GM18498 (cell line): ENCODE results near the gene UQCRC1.

Experiments used
- ATAC-seq: cut with Tn5 transposase; IDR thresholded peaks from one replicate; pipeline ENCODE4 v1.9.1; 2021; ENCODE audit warnings: mild to moderate bottlenecking, moderate library complexity; ENCODE audit not compliant: unreplicated experiment

The UQCRC1 gene

GRCh38 chr3:48599509-48600285 lies 9.7 kb downstream of the UQCRC1 start:
- ATAC-seq = no peak

- no peak for ATAC-seq
Measured at GRCh38 chr3:48599077-48599501, 10.4 kb downstream of the UQCRC1 start.

- no peak for ATAC-seq
Measured at GRCh38 chr3:48598323-48599076, 10.9 kb downstream of the UQCRC1 start.

DNA sequence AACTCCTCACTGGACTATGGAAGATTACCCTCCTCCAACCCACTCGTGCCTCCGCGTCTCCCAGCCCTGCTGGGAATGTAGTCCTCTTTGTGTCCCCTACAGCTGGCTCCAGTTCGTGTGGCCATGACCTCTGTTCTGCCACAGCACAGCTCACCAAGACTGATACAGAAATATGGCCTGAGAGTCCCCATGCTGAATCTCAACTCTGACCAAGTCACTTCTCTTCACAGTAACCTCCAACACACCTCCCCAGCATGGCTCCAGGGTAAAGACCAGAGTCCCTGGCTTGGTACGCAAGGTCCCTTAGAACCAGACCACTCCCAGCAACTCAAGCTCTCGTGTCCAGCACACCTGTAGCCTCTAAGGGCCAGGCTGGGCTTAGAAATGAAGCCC lies 12.0 kb downstream of the UQCRC1 start:
- no peak for ATAC-seq

- ATAC-seq = no peak
Measured at GRCh38 chr3:48596676-48597407, 12.6 kb downstream of the UQCRC1 start.

- no peak for ATAC-seq
Measured at GRCh38 chr3:48596157-48596556, 13.3 kb downstream of the UQCRC1 start.

- no peak for ATAC-seq
Measured at GRCh38 chr3:48595526-48596121, 13.8 kb downstream of the UQCRC1 start.

DNA sequence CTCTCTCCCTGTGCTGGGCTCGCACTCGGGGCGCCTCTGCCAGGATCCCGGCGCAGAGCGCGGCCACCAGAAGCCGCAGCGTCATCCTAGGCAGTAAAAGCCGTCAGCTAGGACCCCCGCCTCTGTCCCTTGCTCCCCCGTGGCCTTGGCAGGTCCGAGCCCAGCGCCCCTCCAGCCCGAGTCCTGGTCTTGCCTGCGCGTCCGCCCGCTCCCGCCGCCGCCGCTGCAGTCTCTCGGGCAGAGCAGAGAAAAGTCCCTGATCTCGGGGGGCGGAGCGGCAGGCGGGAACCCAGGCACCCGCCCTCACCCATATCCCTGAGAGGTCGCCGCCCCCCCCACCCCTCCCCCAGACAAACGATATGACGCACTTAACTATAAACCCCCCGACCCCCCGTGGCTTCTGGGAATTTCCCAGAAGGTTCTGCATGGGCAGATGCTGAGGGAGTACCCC lies 14.3 kb downstream of the UQCRC1 start, which contains the start of gene COL7A1:
Gene COL7A1, minus strand, starts transcription at position 255 of the 451 bp plus-strand sequence. Its CDS starts 170 bp downstream, at position 85.
- no peak for ATAC-seq

DNA sequence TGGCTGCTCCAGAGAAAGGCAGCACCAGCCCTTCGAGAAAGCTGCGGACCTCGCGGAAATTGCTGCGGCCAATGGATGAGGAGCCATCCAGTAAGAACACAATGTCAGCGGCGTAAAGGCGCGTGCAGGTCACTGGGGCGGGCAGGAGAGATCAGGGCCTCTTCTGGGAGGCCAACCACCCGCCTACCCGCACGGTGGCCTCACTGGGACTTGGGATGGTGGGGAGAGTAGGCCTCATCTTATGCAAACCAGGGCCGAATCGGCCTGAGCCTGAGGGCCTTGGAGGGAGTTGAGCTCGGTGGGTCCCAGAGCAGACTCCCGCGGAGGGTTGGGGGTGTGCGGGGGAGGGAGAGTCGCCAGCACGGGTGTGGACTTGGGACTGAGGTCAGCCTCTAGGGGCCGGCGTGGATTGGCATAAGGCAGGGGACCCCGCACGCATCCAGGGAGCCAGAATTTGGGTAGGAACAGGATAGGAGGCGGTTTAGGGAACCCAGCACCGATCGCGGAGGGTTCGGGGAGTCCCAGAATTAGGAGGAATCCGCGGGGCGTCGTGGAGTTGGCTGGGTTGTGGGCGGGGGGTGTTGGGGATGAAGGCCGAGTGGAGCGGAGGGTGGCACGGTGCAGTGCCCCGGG lies 14.9 kb downstream of the UQCRC1 start:
- ATAC-seq = no peak

DNA sequence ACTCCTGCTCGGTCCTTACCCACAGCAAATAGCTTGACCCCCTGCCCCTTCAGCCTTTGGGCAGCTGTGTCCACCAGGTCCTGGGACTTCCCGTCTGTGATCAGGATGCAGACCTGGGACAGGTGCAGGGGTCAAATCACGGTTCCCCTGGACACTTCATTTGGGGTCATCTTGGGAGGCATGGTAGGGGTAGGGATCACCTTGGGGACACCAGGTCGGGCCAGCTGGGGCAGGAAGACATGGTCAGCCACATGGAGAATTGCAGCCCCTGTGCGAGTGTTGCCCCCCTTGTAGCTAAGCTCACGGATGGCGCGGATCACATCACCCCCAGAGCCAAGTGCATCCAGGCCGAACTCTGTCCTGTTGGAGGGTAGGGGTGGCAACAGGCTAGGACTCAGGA lies 16.1 kb downstream of the UQCRC1 start:
- no peak for ATAC-seq

GRCh38 chr3:48592519-48593087 lies 16.8 kb downstream of the UQCRC1 start:
- ATAC-seq = no peak

GRCh38 chr3:48591886-48592518 lies 17.4 kb downstream of the UQCRC1 start:
- ATAC-seq = no peak

- ATAC-seq = no peak
Measured at GRCh38 chr3:48591436-48591835, 18.0 kb downstream of the UQCRC1 start.

GRCh38 chr3:48588230-48588629 lies 21.2 kb downstream of the UQCRC1 start:
- no peak for ATAC-seq

GRCh38 chr3:48587686-48588085 lies 21.8 kb downstream of the UQCRC1 start:
- ATAC-seq = no peak

DNA sequence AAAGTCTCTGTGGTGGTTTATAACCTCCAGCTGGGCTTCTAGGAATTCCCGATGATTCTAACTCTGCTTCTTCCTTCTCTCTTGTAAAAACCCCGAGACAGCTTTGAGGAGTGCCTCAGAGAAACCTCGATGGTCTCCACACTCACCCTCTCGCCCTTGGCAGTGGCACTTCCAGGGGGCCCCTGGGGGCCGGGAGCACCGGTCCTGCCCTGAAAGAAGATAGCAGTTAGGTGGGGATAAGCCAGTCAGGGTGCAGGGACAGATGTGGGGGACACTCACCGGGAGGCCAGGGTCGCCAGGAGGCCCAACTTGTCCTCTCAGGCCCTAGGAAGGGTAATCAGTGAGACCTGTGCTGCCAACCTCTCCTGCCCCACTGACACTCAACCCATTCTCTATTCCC lies 24.0 kb downstream of the UQCRC1 start:
- ATAC-seq = no peak

GRCh38 chr3:48584836-48585235 lies 24.6 kb downstream of the UQCRC1 start:
- ATAC-seq = no peak

GRCh38 chr3:48581621-48582481 lies 27.6 kb downstream of the UQCRC1 start:
- ATAC-seq = no peak

DNA sequence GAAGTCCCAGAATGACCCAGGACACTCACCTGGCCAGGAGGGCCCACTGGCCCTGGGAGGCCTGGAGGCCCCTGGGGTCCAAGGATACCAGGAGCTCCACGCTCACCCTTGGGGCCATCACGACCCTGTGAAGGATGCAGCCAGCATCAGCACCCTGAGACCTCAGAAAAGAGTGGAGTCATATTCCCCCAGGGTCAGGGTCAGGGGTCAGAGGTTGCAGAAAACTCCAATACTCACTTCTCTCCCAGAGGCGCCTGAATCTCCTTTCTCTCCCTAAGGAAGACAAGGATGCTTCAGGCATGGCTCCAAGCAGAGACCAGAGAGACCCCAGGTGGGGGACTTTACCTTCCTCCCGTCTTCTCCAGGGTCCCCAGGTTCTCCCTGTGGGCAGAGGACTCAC lies 32.8 kb downstream of the UQCRC1 start:
- no peak for ATAC-seq
